MM.1S (cell line): ENCODE results near the gene HPGDS.

Experiments
- DNase-seq: peaks from one replicate; pipeline ENCODE4 v3.0.0-alpha.2; 2015
- H2AFZ ChIP-seq: fragments of 300-600 bp; sonication (generic); 2 replicates; pipeline ENCODE4 v1.6.0; 2016; ENCODE audit warnings: antibody characterized with exemption, low read length
- H3F3A ChIP-seq: fragments of 300-600 bp; sonication (generic); 2 replicates; pipeline ENCODE4 v1.6.1; 2016; ENCODE audit warnings: mild to moderate bottlenecking, antibody characterized with exemption, low read length, moderate library complexity, mixed read lengths; ENCODE audit not compliant: insufficient read depth
- H3K27ac ChIP-seq: fragments of 300-600 bp; sonication (generic); 2 replicates; pipeline ENCODE4 v1.5.1; 2016; ENCODE audit warnings: mild to moderate bottlenecking, low read length
- H3K27me3 ChIP-seq: fragments of 300-600 bp; sonication (generic); replicated peaks from 2 replicates; pipeline ENCODE4 v1.6.0; 2016; ENCODE audit warnings: low read length; ENCODE audit not compliant: insufficient read depth
- H3K36me3 ChIP-seq: fragments of 300-600 bp; sonication (generic); replicated peaks from 2 replicates; pipeline ENCODE4 v1.6.1; 2016; ENCODE audit warnings: mild to moderate bottlenecking, low read length, mixed read lengths; ENCODE audit not compliant: insufficient read depth
- H3K4me1 ChIP-seq: fragments of 300-600 bp; sonication (generic); 2 replicates; pipeline ENCODE4 v1.6.1; 2016; ENCODE audit warnings: low read length, mixed read lengths
- H3K4me2 ChIP-seq: fragments of 300-600 bp; sonication (generic); 2 replicates; pipeline ENCODE4 v1.6.0; 2016; ENCODE audit warnings: low read depth, low read length
- H3K4me3 ChIP-seq: fragments of 300-600 bp; sonication (generic); 2 replicates; pipeline ENCODE4 v1.5.1; 2016; ENCODE audit warnings: low read length, mixed read lengths
- H3K79me2 ChIP-seq: fragments of 300-600 bp; sonication (generic); 2 replicates; pipeline ENCODE4 v1.6.1; 2016; ENCODE audit warnings: mixed run types, low read length, mixed read lengths
- H3K9ac ChIP-seq: fragments of 300-600 bp; sonication (generic); 2 replicates; pipeline ENCODE4 v1.6.1; 2016; ENCODE audit warnings: low read length, mixed read lengths
- H3K9me2 ChIP-seq: fragments of 300-600 bp; sonication (generic); replicated peaks from 2 replicates; pipeline ENCODE4 v1.6.1; 2016; ENCODE audit warnings: mild to moderate bottlenecking, low read length, mixed read lengths; ENCODE audit not compliant: insufficient read depth
- H3K9me3 ChIP-seq: fragments of 300-600 bp; sonication (generic); replicated peaks from 2 replicates; pipeline ENCODE4 v1.6.1; 2016; ENCODE audit warnings: mild to moderate bottlenecking, low read length, mixed read lengths; ENCODE audit not compliant: insufficient read depth
- H4K20me1 ChIP-seq: fragments of 300-600 bp; sonication (generic); 2 replicates; pipeline ENCODE4 v1.6.1; 2016; ENCODE audit warnings: mild to moderate bottlenecking, low read length, moderate library complexity, mixed read lengths; ENCODE audit not compliant: insufficient read depth
- EZH2 ChIP-seq: fragments of 300-600 bp; sonication (generic); optimal IDR thresholded peaks from 2 replicates; pipeline ENCODE3; 2017; ENCODE audit warnings: low read depth, mild to moderate bottlenecking, antibody characterized with exemption, low read length, mixed read lengths
- EZH2phosphoT487 ChIP-seq: fragments of 300-600 bp; sonication (generic); IDR thresholded peaks from 2 replicates; pipeline ENCODE4 v1.6.1; 2018; ENCODE audit warnings: antibody characterized with exemption, low read length
- TF ChIP-seq, protein P1 (sequence below): fragments of 300-600 bp; sonication (generic); IDR thresholded peaks from 2 replicates; pipeline ENCODE4 v1.5.1; 2016; ENCODE audit warnings: antibody characterized with exemption, low read length, mixed read lengths

The HPGDS gene

DNA sequence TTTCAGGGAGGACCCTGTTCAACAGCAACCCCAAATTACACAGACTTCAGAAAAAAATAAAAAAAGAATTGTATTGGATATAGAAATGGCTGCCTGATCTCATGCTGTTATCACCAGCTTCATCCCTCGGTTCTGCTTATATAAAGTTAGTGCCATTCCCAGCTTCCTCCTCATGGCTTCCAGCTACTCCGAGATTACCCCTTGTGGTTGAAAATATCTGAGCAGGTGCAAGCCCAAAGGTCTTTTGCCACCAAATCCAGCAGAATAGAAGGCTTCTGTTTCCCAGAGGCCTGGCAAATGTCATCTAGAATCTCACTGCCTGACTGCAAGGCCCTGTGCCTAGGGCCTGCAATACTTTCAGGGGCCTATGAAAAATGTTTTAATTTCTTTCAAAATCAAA is 13.8 kb upstream of the HPGDS start:
- no peak overlapping the region for H3K4me2 ChIP-seq
- H3K79me2 ChIP-seq, result no peaks in the 10 kb centered on the region
- DNase-seq, result no peak

DNA sequence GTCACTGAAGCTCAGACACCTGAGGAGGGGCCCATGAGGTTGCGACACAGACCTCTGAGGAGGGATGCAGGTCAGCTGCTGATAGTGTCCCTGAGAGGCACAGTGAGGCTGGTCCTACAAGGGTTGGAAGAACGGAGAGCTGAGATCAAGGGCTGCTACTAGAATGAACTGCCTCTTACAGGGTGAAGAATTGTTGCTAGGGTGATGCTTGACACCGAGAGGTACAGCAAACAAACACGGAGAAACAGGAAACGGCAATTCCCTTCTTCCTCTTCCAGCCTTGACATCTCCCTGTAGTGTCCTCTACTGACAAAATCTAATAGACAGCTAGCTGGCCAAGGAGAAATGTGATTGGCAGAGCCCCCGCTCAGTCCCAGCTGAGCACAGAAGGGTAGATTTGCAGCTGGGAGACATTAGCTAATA is 11.8 kb upstream of the HPGDS start:
- no peak for TF ChIP-seq EZH2
- no peak for TF ChIP-seq EZH2phosphoT487
- TF ChIP-seq, protein P1, sequence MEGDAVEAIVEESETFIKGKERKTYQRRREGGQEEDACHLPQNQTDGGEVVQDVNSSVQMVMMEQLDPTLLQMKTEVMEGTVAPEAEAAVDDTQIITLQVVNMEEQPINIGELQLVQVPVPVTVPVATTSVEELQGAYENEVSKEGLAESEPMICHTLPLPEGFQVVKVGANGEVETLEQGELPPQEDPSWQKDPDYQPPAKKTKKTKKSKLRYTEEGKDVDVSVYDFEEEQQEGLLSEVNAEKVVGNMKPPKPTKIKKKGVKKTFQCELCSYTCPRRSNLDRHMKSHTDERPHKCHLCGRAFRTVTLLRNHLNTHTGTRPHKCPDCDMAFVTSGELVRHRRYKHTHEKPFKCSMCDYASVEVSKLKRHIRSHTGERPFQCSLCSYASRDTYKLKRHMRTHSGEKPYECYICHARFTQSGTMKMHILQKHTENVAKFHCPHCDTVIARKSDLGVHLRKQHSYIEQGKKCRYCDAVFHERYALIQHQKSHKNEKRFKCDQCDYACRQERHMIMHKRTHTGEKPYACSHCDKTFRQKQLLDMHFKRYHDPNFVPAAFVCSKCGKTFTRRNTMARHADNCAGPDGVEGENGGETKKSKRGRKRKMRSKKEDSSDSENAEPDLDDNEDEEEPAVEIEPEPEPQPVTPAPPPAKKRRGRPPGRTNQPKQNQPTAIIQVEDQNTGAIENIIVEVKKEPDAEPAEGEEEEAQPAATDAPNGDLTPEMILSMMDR, result no peak
- Histone ChIP-seq H3K9me2 (no peaks in the 10 kb centered on the region), H3K36me3 (no peaks in the 10 kb centered on the region), H3K79me2 (no peaks in the 10 kb centered on the region), H3K27me3 (no peaks in the 10 kb centered on the region), H3K4me1 (no peaks in the 10 kb centered on the region), H3K4me2 (no peak overlapping the region), H3F3A (no peaks in the 10 kb centered on the region), H2AFZ (no peak overlapping the region), H3K4me3 (no peak overlapping the region), H3K9ac (no peak overlapping the region), H3K9me3 (no peaks in the 10 kb centered on the region), H4K20me1 (no peaks in the 10 kb centered on the region), H3K27ac (no peak overlapping the region)
- no peak for DNase-seq

More for the DNA sequence above, 13.8 kb upstream of the HPGDS start:
- H4K20me1 ChIP-seq, result no peaks in the 10 kb centered on the region
- no peaks in the 10 kb centered on the region for H3K9me2 ChIP-seq
- H3K4me3 ChIP-seq, result no peak overlapping the region
- no peak overlapping the region for H2AFZ ChIP-seq
- no peaks in the 10 kb centered on the region for H3K27me3 ChIP-seq
- no peak for TF ChIP-seq EZH2phosphoT487
- no peak for TF ChIP-seq EZH2
- TF ChIP-seq, protein P1, result no peak
- H3K27ac ChIP-seq, result no peak overlapping the region
- no peaks in the 10 kb centered on the region for H3K4me1 ChIP-seq
- no peaks in the 10 kb centered on the region for H3K36me3 ChIP-seq
- no peaks in the 10 kb centered on the region for H3F3A ChIP-seq
- no peak overlapping the region for H3K9ac ChIP-seq
- no peaks in the 10 kb centered on the region for H3K9me3 ChIP-seq

DNA sequence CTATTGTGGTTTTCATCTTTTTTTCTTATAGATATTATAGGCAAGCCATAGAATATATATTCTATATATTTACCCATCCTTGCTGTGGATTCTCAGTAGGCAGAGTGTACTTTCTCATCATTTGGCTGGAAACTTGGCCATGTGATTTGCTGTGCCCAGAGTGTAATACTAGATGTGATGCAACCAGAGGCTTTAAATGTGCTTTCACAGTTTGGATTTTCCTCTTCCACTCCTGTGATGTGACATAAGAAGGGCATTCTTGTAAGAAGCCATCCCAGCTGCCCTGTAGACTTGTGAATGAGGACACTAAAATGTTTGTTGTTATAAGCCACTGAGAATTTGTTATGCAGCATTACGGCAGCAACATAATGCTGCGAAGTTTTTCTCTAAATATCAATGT is 10.4 kb upstream of the HPGDS start:
- Histone ChIP-seq H3K4me1 (no peaks in the 10 kb centered on the region), H3K27me3 (no peaks in the 10 kb centered on the region), H3K4me3 (no peak overlapping the region), H3K9me3 (no peaks in the 10 kb centered on the region), H3K27ac (no peak overlapping the region), H3K36me3 (no peaks in the 10 kb centered on the region), H3K9ac (no peak overlapping the region), H3F3A (no peaks in the 10 kb centered on the region), H3K4me2 (no peak overlapping the region), H3K9me2 (no peaks in the 10 kb centered on the region), H2AFZ (no peak overlapping the region), H3K79me2 (no peaks in the 10 kb centered on the region), H4K20me1 (no peaks in the 10 kb centered on the region)
- TF ChIP-seq EZH2phosphoT487 (no peak), EZH2 (no peak)
- TF ChIP-seq, protein P1, result no peak
- DNase-seq, result no peak
